HTR-8/SVneo (cell line): ENCODE results near the gene BANP.
"Not testable (repeated sequence)": the region's sequence is repeated elsewhere in the genome, so short reads cannot be mapped to it uniquely, and the experiment has no call there.

ENCODE experiments used
- DNase-seq: peaks from one replicate; pipeline ENCODE4 v3.0.0; 2011; ENCODE audit warnings: low spot score, mixed read lengths; ENCODE audit not compliant: insufficient read length
- FAIRE-seq: peaks from 2 replicates; lab custom pipeline; 2011; peaks lifted over from hg19 to GRCh38; lab: Jason Lieb, UNC

Gene BANP

GRCh38 chr16:87950765-87951551, at the start of gene BANP:
Gene BANP, plus strand, starts transcription at chr16:87951434. Its CDS starts 23,682 bp downstream, at chr16:87975116.
- FAIRE-seq (peak; percentile 92), DNase-seq (peak; percentile 100)

- not testable (repeated sequence) for FAIRE-seq, DNase-seq
These were observed 46.3 kb upstream of the BANP start for GRCh38 chr16:87904963-87905362.

GRCh38 chr16:87905521-87905920, 45.7 kb upstream of the BANP start:
- not testable (repeated sequence) for FAIRE-seq, DNase-seq

GRCh38 chr16:87908101-87908500, 43.1 kb upstream of the BANP start:
- not testable (repeated sequence) for FAIRE-seq, DNase-seq

GRCh38 chr16:87909203-87909935, 41.9 kb upstream of the BANP start:
- DNase-seq = peak; percentile 80
- FAIRE-seq = peak; percentile 88

- DNase-seq = not testable (repeated sequence)
- FAIRE-seq = peak; percentile 64
These were observed 40.0 kb upstream of the BANP start for GRCh38 chr16:87911106-87911763.

- not testable (repeated sequence) for FAIRE-seq, DNase-seq
These were observed 38.5 kb upstream of the BANP start for GRCh38 chr16:87912691-87913090.

GRCh38 chr16:87914021-87914725, 37.1 kb upstream of the BANP start:
- FAIRE-seq, DNase-seq: not testable (repeated sequence)

GRCh38 chr16:87914812-87915211, 36.4 kb upstream of the BANP start:
- peak; percentile 46 for FAIRE-seq

GRCh38 chr16:87917503-87917902, 33.7 kb upstream of the BANP start:
- no peak for DNase-seq
- FAIRE-seq = peak; percentile 99

More at GRCh38 chr16:87914812-87915211, 36.4 kb upstream of the BANP start:
- DNase-seq = no peak

- DNase-seq = no peak
- no peak for FAIRE-seq
These were observed 32.9 kb upstream of the BANP start for GRCh38 chr16:87918338-87918737.

- FAIRE-seq (no peak), DNase-seq (no peak)
These were observed 32.2 kb upstream of the BANP start for GRCh38 chr16:87918866-87919680.

GRCh38 chr16:87919681-87919994, 31.6 kb upstream of the BANP start:
- no peak for FAIRE-seq
- DNase-seq = no peak

GRCh38 chr16:87921236-87921773, 29.9 kb upstream of the BANP start:
- FAIRE-seq (no peak), DNase-seq (no peak)

- no peak for DNase-seq
- no peak for FAIRE-seq
These were observed 28.9 kb upstream of the BANP start for GRCh38 chr16:87922250-87922871.

- FAIRE-seq (no peak), DNase-seq (no peak)
These were observed 27.0 kb upstream of the BANP start for GRCh38 chr16:87924041-87924810.

- no peak for FAIRE-seq
- no peak for DNase-seq
These were observed 26.2 kb upstream of the BANP start for GRCh38 chr16:87924811-87925670.
